GM23338 (cell line): ENCODE data around the gene TMEM141. TPM values are rescaled to one million over a fixed set of nuclear protein-coding genes. Genes with fewer than 3 reads are reported as not detected.
A peak's percentile ranks its signal among the peaks of the same experiment; 100 is the strongest.

Experiments used
- ATAC-seq: fragments of 200-7000 bp; cut with Tn5 transposase; 3 replicates; pipeline ENCODE4 v1.9.1; 2020
- DNase-seq: peaks from one replicate; pipeline ENCODE4 v3.0.0-alpha.2; 2015; ENCODE audit warnings: low spot score
- H2AFZ ChIP-seq: fragments of 200-600 bp; sonication (generic); 2 replicates; pipeline ENCODE4 v1.8.0; 2016; ENCODE audit warnings: antibody characterized with exemption, mild to moderate bottlenecking, moderate library complexity
- H3F3A ChIP-seq: fragments of 200-600 bp; sonication (generic); replicated peaks from 2 replicates; pipeline ENCODE4 v1.8.0; 2017; ENCODE audit warnings: antibody characterized with exemption, mixed run types, low read depth
- H3K27ac ChIP-seq: fragments of 200-600 bp; sonication (generic); 2 replicates; pipeline ENCODE4 v1.6.1; 2016; ENCODE audit warnings: low read depth
- H3K27me3 ChIP-seq: fragments of 200-600 bp; sonication (generic); 2 replicates; pipeline ENCODE4 v1.8.0; 2016; ENCODE audit warnings: mild to moderate bottlenecking, mixed run types, moderate library complexity; ENCODE audit not compliant: insufficient read depth
- H3K36me3 ChIP-seq: fragments of 200-600 bp; sonication (generic); 2 replicates; pipeline ENCODE4 v1.8.0; 2016; ENCODE audit warnings: mild to moderate bottlenecking; ENCODE audit not compliant: insufficient read depth
- H3K4me1 ChIP-seq: fragments of 200-600 bp; sonication (generic); 2 replicates; pipeline ENCODE4 v1.8.0; 2016; ENCODE audit warnings: mild to moderate bottlenecking, moderate library complexity; ENCODE audit not compliant: insufficient read depth
- H3K4me2 ChIP-seq: fragments of 200-600 bp; sonication (generic); 2 replicates; pipeline ENCODE4 v1.7.1; 2017; ENCODE audit warnings: mixed run types
- H3K4me3 ChIP-seq: fragments of 200-600 bp; sonication (generic); 2 replicates; pipeline ENCODE4 v1.6.1; 2016; ENCODE audit warnings: mixed run types
- H3K79me2 ChIP-seq: fragments of 200-600 bp; sonication (generic); replicated peaks from 2 replicates; pipeline ENCODE4 v1.8.0; 2017; ENCODE audit warnings: mild to moderate bottlenecking; ENCODE audit not compliant: insufficient read depth
- H3K9me2 ChIP-seq: fragments of 200-600 bp; sonication (generic); 2 replicates; pipeline ENCODE4 v1.8.0; 2017; ENCODE audit not compliant: insufficient read depth
- H4K20me1 ChIP-seq: fragments of 200-600 bp; sonication (generic); replicated peaks from 2 replicates; pipeline ENCODE4 v1.8.0; 2017; ENCODE audit warnings: mild to moderate bottlenecking; ENCODE audit not compliant: insufficient read depth
- H3K27ac Mint-ChIP-seq: 2 replicates; pipeline ENCODE4 v1.8.0; 2020; ENCODE audit warnings: inconsistent platforms, mild to moderate bottlenecking, moderate library complexity, mixed read lengths
- H3K27me3 Mint-ChIP-seq: 3 replicates; pipeline ENCODE4 v1.8.0; 2022; ENCODE audit warnings: low read depth, mild to moderate bottlenecking, moderate library complexity, mixed read lengths, inconsistent platforms; ENCODE audit not compliant: insufficient read depth, poor library complexity
- H3K36me3 Mint-ChIP-seq: 3 replicates; pipeline ENCODE4 v1.8.0; 2021; ENCODE audit warnings: low read depth, mild to moderate bottlenecking, inconsistent platforms, moderate library complexity, mixed read lengths
- H3K4me1 Mint-ChIP-seq: 3 replicates; pipeline ENCODE4 v1.8.0; 2020; ENCODE audit warnings: mild to moderate bottlenecking, inconsistent platforms, mixed read lengths
- H3K4me3 Mint-ChIP-seq: 3 replicates; pipeline ENCODE4 v1.8.0; 2021; ENCODE audit warnings: moderate library complexity, mild to moderate bottlenecking, inconsistent platforms, mixed read lengths
- H3K9me3 Mint-ChIP-seq: 3 replicates; pipeline ENCODE4 v1.8.0; 2020; ENCODE audit warnings: moderate library complexity, mild to moderate bottlenecking, inconsistent platforms, mixed read lengths
- CREB1 ChIP-seq: fragments of 250-450 bp; sonication (Bioruptor Pico); IDR thresholded peaks from 2 replicates; pipeline ENCODE4 v1.5.0; 2020; ENCODE audit warnings: low read depth, mild to moderate bottlenecking, moderate library complexity
- EZH2 ChIP-seq: fragments of 200-600 bp; sonication (generic); IDR thresholded peaks from one replicate; pipeline ENCODE4 v1.8.0; 2017; ENCODE audit warnings: antibody characterized with exemption, mild to moderate bottlenecking, low read depth; ENCODE audit not compliant: unreplicated experiment
- EZH2phosphoT487 ChIP-seq: fragments of 200-600 bp; sonication (generic); IDR thresholded peaks from one replicate; pipeline ENCODE4 v1.8.1; 2018; ENCODE audit warnings: antibody characterized with exemption; ENCODE audit not compliant: unreplicated experiment
- JUNB ChIP-seq: IDR thresholded peaks from one replicate; pipeline ENCODE4 v1.6.1; 2016; ENCODE audit warnings: antibody characterized with exemption; ENCODE audit not compliant: unreplicated experiment
- NANOG ChIP-seq: IDR thresholded peaks from 2 replicates; pipeline ENCODE4 v1.6.1; 2016; ENCODE audit warnings: antibody characterized with exemption, borderline replicate concordance
- POLR2AphosphoS5 ChIP-seq: IDR thresholded peaks from 2 replicates; pipeline ENCODE4 v1.6.1; 2016; ENCODE audit warnings: antibody characterized with exemption, low read depth
- STAT1 ChIP-seq: IDR thresholded peaks from one replicate; pipeline ENCODE4 v1.6.1; 2016; ENCODE audit warnings: antibody characterized with exemption; ENCODE audit not compliant: unreplicated experiment
- ZNF331 ChIP-seq: fragments of 250-450 bp; sonication (Bioruptor Pico); IDR thresholded peaks from 2 replicates; pipeline ENCODE4 v1.5.0; 2020; ENCODE audit warnings: low read depth, mild to moderate bottlenecking, moderate library complexity
- polyA plus RNA-seq: library from polyadenylated mRNA; unstranded; fragments of >200 nt; fragmentation: Nextera tagmentation; extraction: Ambion mirVana; gene quantifications from 2 replicates; pipeline ENCODE4 v1.2.1, GENCODE V29; 2016
- total RNA-seq: library from RNA; depleted of rRNA; stranded (reverse); fragments of >200 nt; shearing (Covaris generic); gene quantifications from 2 replicates; pipeline ENCODE4 v1.2.3, GENCODE V29; 2014
- TF ChIP-seq, protein P1 (sequence below): IDR thresholded peaks from 2 replicates; pipeline ENCODE4 v1.6.1; 2016; ENCODE audit warnings: antibody characterized with exemption
- TF ChIP-seq, protein P2 (sequence below), 2 experiments: fragments of 200-600 bp in 1 of 2; sonication (generic) in 1 of 2; conservative IDR thresholded peaks; 2 replicates each; pipeline versions ENCODE4 v1.5.1 to v1.6.1; 2016 to 2017; ENCODE audit warnings: antibody characterized with exemption in 2 of 2, low read depth in 2 of 2, mild to moderate bottlenecking in 2 of 2, moderate library complexity in 1 of 2
- TF ChIP-seq, protein P3 (sequence below): IDR thresholded peaks from one replicate; pipeline ENCODE4 v1.6.1; 2018; ENCODE audit warnings: antibody characterized with exemption; ENCODE audit not compliant: unreplicated experiment

Gene TMEM141
- total and polyA plus RNA-seq, 2 experiments from 2014 or later: 71.4 to 90.5 TPM

- TF ChIP-seq EZH2 (no peak), ZNF331 (CRISPR knock-in tag) (no peak), JUNB (no peak), STAT1 (no peak), NANOG (no peak), EZH2phosphoT487 (no peak), CREB1 (CRISPR knock-in tag) (0 out of 2 replicates have a peak, but pooled peaks have one; percentile 6), POLR2AphosphoS5 (peak; percentile 93)
- TF ChIP-seq, protein P1, sequence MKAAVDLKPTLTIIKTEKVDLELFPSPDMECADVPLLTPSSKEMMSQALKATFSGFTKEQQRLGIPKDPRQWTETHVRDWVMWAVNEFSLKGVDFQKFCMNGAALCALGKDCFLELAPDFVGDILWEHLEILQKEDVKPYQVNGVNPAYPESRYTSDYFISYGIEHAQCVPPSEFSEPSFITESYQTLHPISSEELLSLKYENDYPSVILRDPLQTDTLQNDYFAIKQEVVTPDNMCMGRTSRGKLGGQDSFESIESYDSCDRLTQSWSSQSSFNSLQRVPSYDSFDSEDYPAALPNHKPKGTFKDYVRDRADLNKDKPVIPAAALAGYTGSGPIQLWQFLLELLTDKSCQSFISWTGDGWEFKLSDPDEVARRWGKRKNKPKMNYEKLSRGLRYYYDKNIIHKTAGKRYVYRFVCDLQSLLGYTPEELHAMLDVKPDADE: no peak
- TF ChIP-seq, protein P2, sequence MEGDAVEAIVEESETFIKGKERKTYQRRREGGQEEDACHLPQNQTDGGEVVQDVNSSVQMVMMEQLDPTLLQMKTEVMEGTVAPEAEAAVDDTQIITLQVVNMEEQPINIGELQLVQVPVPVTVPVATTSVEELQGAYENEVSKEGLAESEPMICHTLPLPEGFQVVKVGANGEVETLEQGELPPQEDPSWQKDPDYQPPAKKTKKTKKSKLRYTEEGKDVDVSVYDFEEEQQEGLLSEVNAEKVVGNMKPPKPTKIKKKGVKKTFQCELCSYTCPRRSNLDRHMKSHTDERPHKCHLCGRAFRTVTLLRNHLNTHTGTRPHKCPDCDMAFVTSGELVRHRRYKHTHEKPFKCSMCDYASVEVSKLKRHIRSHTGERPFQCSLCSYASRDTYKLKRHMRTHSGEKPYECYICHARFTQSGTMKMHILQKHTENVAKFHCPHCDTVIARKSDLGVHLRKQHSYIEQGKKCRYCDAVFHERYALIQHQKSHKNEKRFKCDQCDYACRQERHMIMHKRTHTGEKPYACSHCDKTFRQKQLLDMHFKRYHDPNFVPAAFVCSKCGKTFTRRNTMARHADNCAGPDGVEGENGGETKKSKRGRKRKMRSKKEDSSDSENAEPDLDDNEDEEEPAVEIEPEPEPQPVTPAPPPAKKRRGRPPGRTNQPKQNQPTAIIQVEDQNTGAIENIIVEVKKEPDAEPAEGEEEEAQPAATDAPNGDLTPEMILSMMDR (conservative IDR thresholded peaks at IDR 0.05; ENCODE audit: low read depth in 2 of 2): peak in 1 of 2 experiments; percentile 49; a peak in 1 of 4 replicates
- TF ChIP-seq, protein P3, sequence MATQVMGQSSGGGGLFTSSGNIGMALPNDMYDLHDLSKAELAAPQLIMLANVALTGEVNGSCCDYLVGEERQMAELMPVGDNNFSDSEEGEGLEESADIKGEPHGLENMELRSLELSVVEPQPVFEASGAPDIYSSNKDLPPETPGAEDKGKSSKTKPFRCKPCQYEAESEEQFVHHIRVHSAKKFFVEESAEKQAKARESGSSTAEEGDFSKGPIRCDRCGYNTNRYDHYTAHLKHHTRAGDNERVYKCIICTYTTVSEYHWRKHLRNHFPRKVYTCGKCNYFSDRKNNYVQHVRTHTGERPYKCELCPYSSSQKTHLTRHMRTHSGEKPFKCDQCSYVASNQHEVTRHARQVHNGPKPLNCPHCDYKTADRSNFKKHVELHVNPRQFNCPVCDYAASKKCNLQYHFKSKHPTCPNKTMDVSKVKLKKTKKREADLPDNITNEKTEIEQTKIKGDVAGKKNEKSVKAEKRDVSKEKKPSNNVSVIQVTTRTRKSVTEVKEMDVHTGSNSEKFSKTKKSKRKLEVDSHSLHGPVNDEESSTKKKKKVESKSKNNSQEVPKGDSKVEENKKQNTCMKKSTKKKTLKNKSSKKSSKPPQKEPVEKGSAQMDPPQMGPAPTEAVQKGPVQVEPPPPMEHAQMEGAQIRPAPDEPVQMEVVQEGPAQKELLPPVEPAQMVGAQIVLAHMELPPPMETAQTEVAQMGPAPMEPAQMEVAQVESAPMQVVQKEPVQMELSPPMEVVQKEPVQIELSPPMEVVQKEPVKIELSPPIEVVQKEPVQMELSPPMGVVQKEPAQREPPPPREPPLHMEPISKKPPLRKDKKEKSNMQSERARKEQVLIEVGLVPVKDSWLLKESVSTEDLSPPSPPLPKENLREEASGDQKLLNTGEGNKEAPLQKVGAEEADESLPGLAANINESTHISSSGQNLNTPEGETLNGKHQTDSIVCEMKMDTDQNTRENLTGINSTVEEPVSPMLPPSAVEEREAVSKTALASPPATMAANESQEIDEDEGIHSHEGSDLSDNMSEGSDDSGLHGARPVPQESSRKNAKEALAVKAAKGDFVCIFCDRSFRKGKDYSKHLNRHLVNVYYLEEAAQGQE: no peak
Measured at GRCh38 chr9:136762915-136763648, 28.1 kb upstream of the TMEM141 start (continued).

- Histone ChIP-seq H3K36me3 (no peaks in the 10 kb centered on the region), H2AFZ (peak overlapping the region; percentile 80; the same call in 1 of the 2 replicates), H3K4me1 (no peaks in the 10 kb centered on the region), H3K27me3 (no peaks in the 10 kb centered on the region), H3F3A (0 out of 2 replicates have a peak, but pooled peaks cover 5% of the 10 kb centered on the region), H3K9me2 (no peaks in the 10 kb centered on the region), H3K79me2 (no peaks in the 10 kb centered on the region), H4K20me1 (no peaks in the 10 kb centered on the region), H3K27ac (no peak overlapping the region), H3K4me2 (peak overlapping the region; percentile 76; the same call in 1 of the 2 replicates), H3K4me3 (peak overlapping the region; percentile 51)
- Mint-ChIP-seq H3K4me3 (no peak overlapping the region), H3K36me3 (peaks cover 3% of the 10 kb centered on the region; the same call in 2 of the 3 replicates), H3K27ac (no peak overlapping the region), H3K4me1 (peaks cover 13% of the 10 kb centered on the region), H3K27me3 (peaks cover 8% of the 10 kb centered on the region), H3K9me3 (peaks cover 13% of the 10 kb centered on the region)
- DNase-seq (no peak), ATAC-seq (no peak)
- no peak for TF ChIP-seq POLR2AphosphoS5
- TF ChIP-seq NANOG: no peak
- no peak for TF ChIP-seq ZNF331 (CRISPR knock-in tag)
- no peak for TF ChIP-seq EZH2phosphoT487
- no peak for TF ChIP-seq EZH2
- TF ChIP-seq, protein P2 (conservative IDR thresholded peaks at IDR 0.05; ENCODE audit: low read depth in 2 of 2): no peak
Measured at GRCh38 chr9:136763649-136764035, 27.5 kb upstream of the TMEM141 start.
